Esophagus muscularis mucosa (tissue), 2 donors: Measurements from ENCODE around the gene ZIC4.

Experiments
- POLR2A ChIP-seq: fragments of 450-650 bp; IDR thresholded peaks from one replicate; pipeline ENCODE4 v1.6.1; 2017; ENCODE audit warnings: antibody characterized with exemption, moderate library complexity, mild to moderate bottlenecking, low read depth
- POLR2AphosphoS5 ChIP-seq, 2 donors: sonication (generic); formaldehyde crosslinking; IDR thresholded peaks; one replicate each; pipeline ENCODE4 v1.6.1; 2017; ENCODE audit warnings: antibody characterized with exemption in 2 of 2

DNA sequence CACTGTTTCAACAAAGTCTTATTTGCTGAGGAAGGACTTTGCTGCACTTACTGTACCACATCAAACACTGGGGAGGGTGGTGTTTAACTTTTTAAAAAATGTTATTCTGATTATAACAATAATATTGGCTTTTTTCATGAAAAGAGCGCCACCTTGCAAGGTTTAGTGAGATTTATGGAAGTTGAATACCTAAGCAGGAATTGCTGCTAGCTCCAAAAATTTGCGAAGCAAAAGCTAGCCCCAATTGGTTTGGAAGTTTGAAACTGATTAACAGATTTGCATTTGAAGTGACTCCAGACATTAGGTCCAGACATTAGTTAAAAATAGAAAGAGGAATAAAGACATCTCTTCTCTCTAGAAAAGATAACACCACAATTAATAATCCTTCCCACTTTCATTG lies 9.5 kb upstream of the ZIC4 start:
- no peak for TF ChIP-seq POLR2AphosphoS5 (IDR thresholded peaks at IDR 0.05)
- no peak for TF ChIP-seq POLR2A
